CD4-positive, alpha-beta T cell treated with Interferon gamma for 1 hour (primary cell): Measurements from ENCODE around the gene RTN4RL1.

Source experiments
- DNase-seq: peaks from one replicate; pipeline ENCODE4 v3.0.0-alpha.2; 2020

Gene RTN4RL1

GRCh38 chr17:1945621-1946020 is 79.5 kb downstream of the RTN4RL1 start:
- DNase-seq = no peak

- no peak for DNase-seq
These were observed 81.7 kb downstream of the RTN4RL1 start for GRCh38 chr17:1943436-1943831.

- DNase-seq = no peak
These were observed 82.3 kb downstream of the RTN4RL1 start for GRCh38 chr17:1942666-1943435.

GRCh38 chr17:1942066-1942365 is 83.1 kb downstream of the RTN4RL1 start:
- DNase-seq = no peak

- DNase-seq = no peak
These were observed 83.7 kb downstream of the RTN4RL1 start for GRCh38 chr17:1941272-1942065.

- no peak for DNase-seq
These were observed 84.3 kb downstream of the RTN4RL1 start for GRCh38 chr17:1940810-1941185.

GRCh38 chr17:1939981-1940809 is 84.9 kb downstream of the RTN4RL1 start:
- DNase-seq = no peak

- DNase-seq = no peak
These were observed 87.7 kb downstream of the RTN4RL1 start for GRCh38 chr17:1937461-1937860.

- DNase-seq = no peak
These were observed 88.4 kb downstream of the RTN4RL1 start for GRCh38 chr17:1936766-1937165.

- no peak for DNase-seq
These were observed 90.2 kb downstream of the RTN4RL1 start for GRCh38 chr17:1934901-1935300.

GRCh38 chr17:1933875-1934715 is 91.0 kb downstream of the RTN4RL1 start:
- no peak for DNase-seq

GRCh38 chr17:1931844-1932579 is 93.1 kb downstream of the RTN4RL1 start:
- DNase-seq = no peak

GRCh38 chr17:1930337-1930645 is 94.8 kb downstream of the RTN4RL1 start:
- DNase-seq = no peak

GRCh38 chr17:1928976-1929375 is 96.2 kb downstream of the RTN4RL1 start:
- no peak for DNase-seq

- no peak for DNase-seq
These were observed 104.2 kb downstream of the RTN4RL1 start for GRCh38 chr17:1920948-1921351.

- DNase-seq = no peak
These were observed 105.9 kb downstream of the RTN4RL1 start for GRCh38 chr17:1919201-1919600.

GRCh38 chr17:1918346-1919162 is 106.6 kb downstream of the RTN4RL1 start:
- no peak for DNase-seq

GRCh38 chr17:1916963-1917715 is 108.0 kb downstream of the RTN4RL1 start:
- no peak for DNase-seq

GRCh38 chr17:1916316-1916715 is 108.8 kb downstream of the RTN4RL1 start:
- no peak for DNase-seq

GRCh38 chr17:1915889-1916288 is 109.2 kb downstream of the RTN4RL1 start:
- DNase-seq = no peak
